K562 (cell line): ENCODE results near the gene BMPER. TPM values are rescaled to one million over a fixed set of nuclear protein-coding genes. Genes with fewer than 3 reads are reported as not detected.

Source experiments
- ATAC-seq: fragments of 200-7000 bp; cut with Tn5 transposase; 3 replicates; pipeline ENCODE4 v1.9.1; 2020; ENCODE audit warnings: moderate library complexity
- BruUV-seq: library from RNA; stranded (reverse); fragments of 400-500 nt; replicated peaks from 2 replicates; lab custom pipeline; 2021; lab: Mats Ljungman, UMichigan
- CTCF ChIA-PET: fragments of 300-600 bp; formaldehyde crosslinking; extraction: SDS; loops from one replicate; lab custom pipeline; 2021; ENCODE audit warnings: low intra/inter-chr PET ratio; lab: Yijun Ruan, JAX
- POLR2A ChIA-PET: fragments of 300-600, 350-650 bp; sonication (Branson Sonifier 250); formaldehyde crosslinking; extraction: SDS; loops from one replicate; lab custom pipeline; 2021; ENCODE audit warnings: antibody characterized with exemption, inconsistent platforms; lab: Yijun Ruan, JAX
- DNase-seq, 4 experiments: peaks; one replicate each; pipeline versions ENCODE4 v3.0.0 to v3.0.0-alpha.2; 2011 to 2018; ENCODE audit warnings: low spot score in 3 of 4, mixed read lengths in 3 of 4; ENCODE audit errors: extremely low read depth in 1 of 4
- FAIRE-seq: peaks from 2 replicates; lab custom pipeline; 2011; peaks lifted over from hg19 to GRCh38; lab: Jason Lieb, UNC
- H2AFZ ChIP-seq: 2 replicates; pipeline ENCODE4 v1.6.0; 2011; ENCODE audit warnings: low read depth, low read length, control low read depth, inconsistent platforms
- H3K27ac ChIP-seq: fragments of 200-600 bp; 3 replicates; pipeline ENCODE4 v1.8.0; 2011; ENCODE audit warnings: low read depth, mild to moderate bottlenecking, control low read depth, inconsistent platforms, low read length, moderate library complexity, mixed read lengths; ENCODE audit errors: extremely low read depth
- H3K27me3 ChIP-seq, 2 experiments: fragments of 300-600 bp in 1 of 2; 2 replicates in 1 of 2; 3 replicates in 1 of 2; pipeline versions ENCODE4 v1.6.0 to v1.8.0; 2011; ENCODE audit warnings: inconsistent platforms in 2 of 2, low read length in 2 of 2, mild to moderate bottlenecking in 1 of 2, mixed read lengths in 1 of 2, moderate library complexity in 1 of 2; ENCODE audit not compliant: control insufficient read depth in 2 of 2, insufficient read depth in 2 of 2
- H3K36me3 ChIP-seq: fragments of 300-600 bp; 3 replicates; pipeline ENCODE4 v1.8.0; 2011; ENCODE audit warnings: mild to moderate bottlenecking, low read length, inconsistent platforms; ENCODE audit not compliant: control insufficient read depth, insufficient read depth
- H3K4me1 ChIP-seq, 2 experiments: fragments of 200-600 bp in 1 of 2; replicated peaks in 1 of 2; 2 replicates in 1 of 2; 3 replicates in 1 of 2; pipeline versions ENCODE4 v1.5.1 to v1.8.0; 2011; ENCODE audit warnings: inconsistent platforms in 2 of 2, low read length in 2 of 2, mild to moderate bottlenecking in 1 of 2, mixed read lengths in 1 of 2, moderate library complexity in 1 of 2; ENCODE audit not compliant: control insufficient read depth in 2 of 2, insufficient read depth in 2 of 2
- H3K4me2 ChIP-seq: 2 replicates; pipeline ENCODE4 v1.6.1; 2011; ENCODE audit warnings: low read length, control low read depth, inconsistent platforms, mixed read lengths; ENCODE audit not compliant: insufficient read depth
- H3K4me3 ChIP-seq: fragments of 200-600 bp; sonication (generic), shearing (Covaris generic); 2 replicates; pipeline ENCODE4 v1.5.1; 2016; ENCODE audit warnings: control low read depth, inconsistent platforms
- H3K79me2 ChIP-seq: fragments of 200-600 bp; 3 replicates; pipeline ENCODE4 v1.8.0; 2011; ENCODE audit warnings: low read length, inconsistent platforms; ENCODE audit not compliant: control insufficient read depth, insufficient read depth
- H3K9ac ChIP-seq, 2 experiments: 2 replicates each; pipeline versions ENCODE4 v1.6.0 to v1.6.1; 2011; ENCODE audit warnings: low read depth in 2 of 2, low read length in 2 of 2, control low read depth in 1 of 2, inconsistent platforms in 1 of 2, mild to moderate bottlenecking in 1 of 2, mixed read lengths in 1 of 2; ENCODE audit not compliant: insufficient read depth in 1 of 2
- H3K9me1 ChIP-seq: one replicate; pipeline ENCODE4 v1.6.0; 2011; ENCODE audit warnings: inconsistent platforms, mild to moderate bottlenecking, low read length, moderate library complexity; ENCODE audit not compliant: control insufficient read depth, insufficient read depth
- H3K9me3 ChIP-seq: replicated peaks from 2 replicates; pipeline ENCODE4 v1.5.1; 2011; ENCODE audit warnings: low read depth, low read length, inconsistent platforms; ENCODE audit not compliant: control insufficient read depth, insufficient read depth
- H4K20me1 ChIP-seq: replicated peaks from 2 replicates; pipeline ENCODE4 v1.6.1; 2011; ENCODE audit warnings: low read length, inconsistent platforms, mixed read lengths; ENCODE audit not compliant: control insufficient read depth, insufficient read depth
- BRF2 ChIP-seq: IDR thresholded peaks from 3 replicates; pipeline ENCODE4 v1.6.1; 2011; ENCODE audit warnings: borderline replicate concordance, mild to moderate bottlenecking; ENCODE audit not compliant: insufficient read length, insufficient read depth
- HOMEZ ChIP-seq: fragments of 250-450 bp; sonication (Bioruptor Pico); IDR thresholded peaks from 2 replicates; pipeline ENCODE4 v1.4.0; 2020; ENCODE audit warnings: mild to moderate bottlenecking, moderate library complexity
- TBL1XR1 ChIP-seq, 2 experiments: IDR thresholded peaks; 2 replicates each; pipeline ENCODE4 v1.6.1; 2012; ENCODE audit warnings: improper control_type of control experiment in 2 of 2, low read length in 2 of 2, mild to moderate bottlenecking in 1 of 2
- ZNF174 ChIP-seq: fragments of 250-450 bp; sonication (Bioruptor Pico); IDR thresholded peaks from 2 replicates; pipeline ENCODE4 v1.4.0; 2020; ENCODE audit warnings: mild to moderate bottlenecking
- ZNF778 ChIP-seq: fragments of 450-650 bp; formaldehyde crosslinking; IDR thresholded peaks from 2 replicates; pipeline ENCODE4 v1.4.0; 2020; ENCODE audit warnings: mild to moderate bottlenecking, moderate library complexity
- WGBS: fragments of 100-300 bp; shearing (Covaris generic); methylation state at CpG from one replicate; pipeline ENCODE4 v1.1.6; 2016; ENCODE audit warnings: low coverage, mixed read lengths; ENCODE audit not compliant: insufficient coverage; ENCODE audit errors: missing lambda C conversion rate; 5-methylcytosine and 5-hydroxymethylcytosine counted together
- in situ Hi-C: fragments of 300-500 bp; cut with MboI; formaldehyde crosslinking; loops from 4 replicates; pipeline ENCODE4 v1.15.0; 2018; ENCODE audit warnings: inconsistent platforms, mixed read lengths
- intact Hi-C: fragments of 100-400 bp; cut with micrococcal nuclease; formaldehyde crosslinking; loops from 2 replicates; pipeline ENCODE4 v1.14.2; 2022
- polyA plus RNA-seq, 8 experiments: library from polyadenylated mRNA; depleted of rRNA in 4 of 8; stranded (reverse) in 5 of 8; unstranded in 3 of 8; fragments of >200 nt; fragmentation: Nextera tagmentation in 2 of 8; fragmentation: Illumina TruSeq in 1 of 8; extraction: Ambion mirVana in 2 of 8; extraction: Trizol in 1 of 8; gene quantifications; 2 replicates each; pipeline versions ENCODE4 v1.2.1 to v1.2.3, GENCODE V29; 2011 to 2014; ENCODE audit warnings: inconsistent platforms in 1 of 8, missing spikeins in 1 of 8
- total RNA-seq, 7 experiments: library from RNA; depleted of rRNA in 6 of 7; stranded (reverse); fragments of >200 nt in 6 of 7; fragmentation: Illumina TruSeq in 2 of 7; extraction: Trizol in 2 of 7; gene quantifications; 2 replicates each; pipeline versions ENCODE4 v1.2.1 to v1.2.3, GENCODE V29; 2011 to 2021; ENCODE audit warnings: low replicate concordance in 1 of 7
- TF ChIP-seq, protein P1 (sequence below): sonication (generic); formaldehyde crosslinking; IDR thresholded peaks from 2 replicates; pipeline ENCODE4 v1.4.0; 2020; ENCODE audit warnings: mild to moderate bottlenecking, missing genetic modification reagents

The BMPER gene
- total and polyA plus RNA-seq, 9 of the 15 experiments (the other 6 are each of a cell fraction or from before 2014, with no cell fraction given) = not detected

GRCh38 chr7:33892945-33893344, 12.4 kb upstream of the BMPER start:
- no peak overlapping the region for H3K4me2 ChIP-seq
- ChIA-PET CTCF (no interaction called here), POLR2A (no interaction called here)
- no peaks in the 10 kb centered on the region for H3K27me3 ChIP-seq
- intact Hi-C loops (loop anchor here (10.0 kb wide), 1 partner anchor 708 kb away; no protein-coding TSS in a partner anchor), in situ Hi-C loops (no loop called here)
- TF ChIP-seq BRF2 (no peak), HOMEZ (CRISPR knock-in tag) (no peak), ZNF174 (CRISPR knock-in tag) (no peak), TBL1XR1 (IDR thresholded peaks at IDR 0.05; ENCODE audit: low read length in 2 of 2) (no peak), ZNF778 (CRISPR knock-in tag) (no peak)
- TF ChIP-seq, protein P1, sequence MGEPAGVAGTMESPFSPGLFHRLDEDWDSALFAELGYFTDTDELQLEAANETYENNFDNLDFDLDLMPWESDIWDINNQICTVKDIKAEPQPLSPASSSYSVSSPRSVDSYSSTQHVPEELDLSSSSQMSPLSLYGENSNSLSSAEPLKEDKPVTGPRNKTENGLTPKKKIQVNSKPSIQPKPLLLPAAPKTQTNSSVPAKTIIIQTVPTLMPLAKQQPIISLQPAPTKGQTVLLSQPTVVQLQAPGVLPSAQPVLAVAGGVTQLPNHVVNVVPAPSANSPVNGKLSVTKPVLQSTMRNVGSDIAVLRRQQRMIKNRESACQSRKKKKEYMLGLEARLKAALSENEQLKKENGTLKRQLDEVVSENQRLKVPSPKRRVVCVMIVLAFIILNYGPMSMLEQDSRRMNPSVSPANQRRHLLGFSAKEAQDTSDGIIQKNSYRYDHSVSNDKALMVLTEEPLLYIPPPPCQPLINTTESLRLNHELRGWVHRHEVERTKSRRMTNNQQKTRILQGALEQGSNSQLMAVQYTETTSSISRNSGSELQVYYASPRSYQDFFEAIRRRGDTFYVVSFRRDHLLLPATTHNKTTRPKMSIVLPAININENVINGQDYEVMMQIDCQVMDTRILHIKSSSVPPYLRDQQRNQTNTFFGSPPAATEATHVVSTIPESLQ (CRISPR knock-in tag) = no peak
- ATAC-seq = no peak
- H3K4me1 ChIP-seq = no peaks in the 10 kb centered on the region
- no peaks in the 10 kb centered on the region for H3K79me2 ChIP-seq
- DNase-seq = no peak
- H3K27ac ChIP-seq = no peak overlapping the region
- no peak overlapping the region for H3K9ac ChIP-seq
- no peaks in the 10 kb centered on the region for H3K9me3 ChIP-seq
- no peak for FAIRE-seq
- BruUV-seq = no TSS peak
- 0% methylated on average over 4 of the region's 4 CpGs for WGBS
- no peaks in the 10 kb centered on the region for H3K36me3 ChIP-seq
- no peak overlapping the region for H3K4me3 ChIP-seq
- H2AFZ ChIP-seq = no peak overlapping the region
- H3K9me1 ChIP-seq = no peaks in the 10 kb centered on the region
- H4K20me1 ChIP-seq = no peaks in the 10 kb centered on the region
